Embryonic facial prominence (tissue), 1 donor: ENCODE results near the gene LRRC56.

Experiments used
- DNase-seq: peaks from one replicate; pipeline ENCODE4 v3.0.0-alpha.2; 2016; ENCODE audit errors: extremely low spot score

LRRC56 gene

DNA sequence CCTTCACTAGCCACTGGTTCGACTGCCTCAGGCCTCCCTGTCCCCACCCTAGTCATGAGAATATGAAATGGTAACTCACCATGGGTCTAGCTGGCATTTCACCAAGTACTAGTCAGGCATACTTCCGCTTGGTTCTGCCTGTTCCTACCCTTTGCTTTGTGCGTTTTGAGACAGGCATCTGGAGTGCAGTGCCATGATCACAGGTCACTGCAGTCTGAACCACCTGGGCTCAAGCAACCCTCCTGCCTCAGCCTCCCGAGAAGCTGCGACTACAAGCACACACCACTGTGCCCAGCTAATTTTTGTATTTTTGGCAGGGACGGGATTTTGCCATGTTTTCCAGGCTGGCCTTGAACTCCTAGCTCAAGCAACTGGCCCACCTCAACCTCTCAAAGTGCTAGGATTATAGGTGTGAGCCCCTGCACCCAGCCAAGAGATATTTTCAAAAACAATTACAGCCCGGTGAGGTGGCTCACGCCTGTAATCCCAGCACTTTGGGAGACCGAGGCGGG lies 16.1 kb upstream of the LRRC56 start:
- DNase-seq, result no peak

DNA sequence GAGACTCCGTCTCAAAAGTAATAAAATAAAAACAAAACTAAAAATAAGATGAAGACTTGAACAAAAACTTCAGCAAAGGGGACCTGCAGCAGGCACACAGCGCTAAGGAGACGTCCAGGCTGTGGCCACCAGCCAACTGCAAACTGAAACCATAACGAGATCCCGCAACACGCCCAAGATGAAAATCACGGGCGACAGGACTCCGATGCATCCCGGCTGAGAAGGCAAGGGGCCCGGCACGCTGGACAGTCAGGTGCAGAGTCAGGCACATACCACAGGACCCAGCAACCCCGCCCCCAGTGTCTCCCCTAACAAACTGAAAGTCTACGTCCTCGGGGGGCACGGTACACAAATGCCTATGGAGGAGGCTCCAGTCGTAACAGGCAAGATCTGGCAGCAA lies 11.1 kb upstream of the LRRC56 start:
- DNase-seq, result no peak

- no peak for DNase-seq
Measured at GRCh38 chr11:528166-528814, 9.0 kb upstream of the LRRC56 start.

- DNase-seq, result no peak
Measured at GRCh38 chr11:528815-529727, 8.3 kb upstream of the LRRC56 start.

DNA sequence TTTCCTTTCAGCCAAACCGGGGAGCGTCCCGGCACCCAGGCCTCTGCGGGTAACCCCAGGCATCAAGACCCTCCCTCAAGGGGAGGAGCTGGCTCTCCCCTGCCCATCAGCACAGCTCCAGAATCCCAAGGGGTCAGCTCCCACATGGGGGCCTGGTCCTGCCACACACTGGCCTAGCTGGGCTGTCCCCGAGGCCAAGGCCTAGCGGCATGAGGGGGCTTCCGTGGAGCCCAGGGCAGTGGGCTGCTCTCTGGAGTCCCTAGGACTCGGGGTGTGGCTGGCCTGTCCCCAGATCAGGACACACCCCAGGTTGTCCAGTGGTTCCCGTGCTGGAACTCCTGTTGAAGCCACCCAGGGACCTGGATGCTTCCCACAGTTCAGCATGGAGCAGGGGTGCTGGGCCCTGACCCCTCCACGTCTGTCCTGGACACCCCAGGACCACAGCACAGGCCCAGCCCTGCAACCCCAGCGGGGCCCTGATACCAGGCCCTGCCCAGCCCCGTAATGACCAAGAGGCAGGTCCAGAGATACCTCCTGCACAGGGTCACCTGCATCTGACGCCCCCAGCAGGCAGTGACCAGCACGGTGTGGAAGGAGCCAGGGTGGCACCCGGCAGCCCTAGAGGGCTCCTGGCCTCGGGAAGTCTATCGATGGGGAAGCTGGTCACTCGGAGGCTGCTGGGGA lies 7.5 kb upstream of the LRRC56 start:
- no peak for DNase-seq

DNA sequence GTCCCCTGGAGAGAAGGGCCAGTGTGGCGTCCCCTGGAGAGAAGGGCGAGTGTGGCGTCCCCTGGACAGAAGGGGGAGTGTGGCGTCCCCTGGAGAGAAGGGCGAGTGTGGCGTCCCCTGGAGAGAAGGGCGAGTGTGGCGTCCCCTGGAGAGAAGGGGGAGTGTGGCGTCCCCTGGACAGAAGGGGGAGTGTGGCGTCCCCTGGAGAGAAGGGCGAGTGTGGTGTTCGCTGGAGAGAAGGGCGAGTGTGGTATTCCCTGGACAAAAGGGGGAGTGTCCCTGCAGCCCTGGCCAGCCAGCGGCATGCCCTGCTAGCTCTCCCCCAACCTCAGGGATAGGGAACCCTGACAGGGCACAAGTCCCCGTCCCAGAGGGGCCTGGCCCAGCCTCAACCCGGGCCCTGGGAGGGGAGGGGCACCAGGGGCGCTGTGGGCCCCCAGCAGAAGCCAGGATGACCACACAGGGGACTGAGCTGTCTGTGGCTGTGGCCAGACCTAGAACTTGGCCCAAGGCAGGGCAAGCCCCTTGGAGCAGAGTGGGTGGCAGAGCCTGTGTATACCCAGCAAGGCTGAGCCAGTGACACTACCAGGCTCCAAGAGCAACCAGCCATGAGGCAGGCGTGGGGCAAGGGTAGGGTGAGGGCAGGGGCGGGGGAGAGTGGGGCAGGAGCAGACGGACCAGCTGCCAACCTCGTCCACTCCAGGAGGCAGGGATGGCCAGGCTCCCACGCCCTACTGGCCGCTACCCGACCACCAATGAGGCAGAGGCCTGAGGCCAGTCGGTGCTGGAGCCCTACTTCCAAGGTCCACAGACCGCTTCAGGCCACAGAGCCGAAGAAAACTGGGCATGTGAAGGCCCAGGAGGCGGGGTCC lies 6.1 kb upstream of the LRRC56 start:
- no peak for DNase-seq

DNA sequence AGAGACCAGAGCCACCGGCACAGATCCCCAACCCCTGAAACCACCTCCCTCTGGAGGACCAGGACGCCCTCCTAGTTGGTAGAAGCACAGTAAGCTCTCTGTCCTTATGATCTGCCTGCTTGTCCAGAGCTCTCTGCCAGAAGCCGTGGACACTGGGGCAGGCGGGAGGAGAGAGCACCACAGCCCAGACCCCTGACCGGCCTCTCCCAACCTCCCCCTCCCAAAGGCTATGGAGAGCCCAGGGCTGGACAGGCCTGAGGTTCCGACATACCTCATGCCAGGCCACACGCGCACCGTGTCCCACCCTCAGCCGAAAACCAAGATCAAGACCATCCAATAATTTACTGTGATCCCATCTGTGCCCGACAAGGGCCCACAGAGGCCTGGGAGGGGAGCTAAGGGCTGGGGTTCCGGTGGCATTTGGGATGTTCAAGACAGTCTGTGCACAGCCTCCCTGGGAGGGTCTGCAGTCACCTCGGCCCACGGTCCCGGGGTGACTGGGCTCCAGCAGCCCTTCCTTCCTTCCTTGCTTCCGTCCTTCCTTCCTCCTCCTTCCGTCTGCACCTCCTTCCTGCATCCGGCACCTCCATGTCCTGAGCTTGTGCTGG lies 5.3 kb upstream of the LRRC56 start:
- no peak for DNase-seq

DNA sequence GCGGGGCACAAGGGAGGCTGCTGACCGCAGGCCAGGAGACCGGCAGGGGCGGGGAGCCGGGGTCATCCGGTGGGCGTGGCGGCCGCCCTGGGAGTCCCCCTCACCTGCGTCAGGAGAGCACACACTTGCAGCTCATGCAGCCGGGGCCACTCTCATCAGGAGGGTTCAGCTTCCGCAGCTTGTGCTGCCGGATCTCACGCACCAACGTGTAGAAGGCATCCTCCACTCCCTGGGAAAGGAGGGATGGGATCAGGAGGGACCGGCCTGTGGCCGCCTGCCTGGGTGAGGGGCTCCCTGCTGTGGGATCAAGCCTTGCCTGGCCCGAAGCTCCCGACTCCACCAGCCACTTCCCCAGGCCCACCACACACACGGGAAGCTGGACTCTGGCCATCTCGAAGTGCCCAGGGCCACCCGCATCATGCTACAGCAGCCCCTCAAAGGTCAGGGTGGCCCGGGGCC lies 4.8 kb upstream of the LRRC56 start:
- no peak for DNase-seq

DNA sequence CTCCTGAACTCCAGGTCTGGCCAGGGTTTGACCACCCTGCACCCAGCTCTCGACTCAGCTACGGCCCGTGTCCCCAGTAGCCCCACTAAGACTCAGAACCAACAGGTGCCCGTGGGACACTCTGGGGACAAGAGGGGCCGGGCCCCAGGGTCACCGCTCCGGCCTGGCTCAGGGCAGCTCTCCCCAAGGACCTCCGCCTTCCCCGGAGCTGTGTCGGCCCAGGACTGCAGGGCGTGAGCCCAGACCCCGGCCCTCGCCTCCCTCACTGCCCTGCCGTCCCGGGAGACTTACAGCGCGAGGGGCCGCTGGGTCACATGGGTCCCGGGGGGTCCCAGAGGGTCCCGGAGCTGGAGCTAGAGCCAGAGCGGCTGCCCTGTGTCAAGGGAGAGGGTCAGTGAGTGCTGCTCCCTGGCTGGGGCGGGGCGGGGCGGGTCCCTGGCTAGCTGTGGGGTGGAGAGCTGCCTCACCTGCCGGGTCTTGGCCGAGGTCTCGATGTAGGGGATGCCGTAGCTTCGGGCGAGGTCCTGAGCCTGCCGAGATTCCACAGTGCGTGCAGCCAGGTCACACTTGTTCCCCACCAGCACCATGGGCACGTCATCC lies 4.2 kb upstream of the LRRC56 start:
- DNase-seq, result no peak

- DNase-seq, result no peak
Measured at GRCh38 chr11:533586-534395, 3.5 kb upstream of the LRRC56 start.

- no peak for DNase-seq
Measured at GRCh38 chr11:534396-535209, 2.7 kb upstream of the LRRC56 start.

- no peak for DNase-seq
Measured at GRCh38 chr11:535210-535518, 2.2 kb upstream of the LRRC56 start.

- peak; percentile 88 for DNase-seq
Measured at GRCh38 chr11:535519-536454, 1.5 kb upstream of the LRRC56 start, which contains the start of gene HRAS. HRAS (minus strand) TSS chr11:535576.

DNA sequence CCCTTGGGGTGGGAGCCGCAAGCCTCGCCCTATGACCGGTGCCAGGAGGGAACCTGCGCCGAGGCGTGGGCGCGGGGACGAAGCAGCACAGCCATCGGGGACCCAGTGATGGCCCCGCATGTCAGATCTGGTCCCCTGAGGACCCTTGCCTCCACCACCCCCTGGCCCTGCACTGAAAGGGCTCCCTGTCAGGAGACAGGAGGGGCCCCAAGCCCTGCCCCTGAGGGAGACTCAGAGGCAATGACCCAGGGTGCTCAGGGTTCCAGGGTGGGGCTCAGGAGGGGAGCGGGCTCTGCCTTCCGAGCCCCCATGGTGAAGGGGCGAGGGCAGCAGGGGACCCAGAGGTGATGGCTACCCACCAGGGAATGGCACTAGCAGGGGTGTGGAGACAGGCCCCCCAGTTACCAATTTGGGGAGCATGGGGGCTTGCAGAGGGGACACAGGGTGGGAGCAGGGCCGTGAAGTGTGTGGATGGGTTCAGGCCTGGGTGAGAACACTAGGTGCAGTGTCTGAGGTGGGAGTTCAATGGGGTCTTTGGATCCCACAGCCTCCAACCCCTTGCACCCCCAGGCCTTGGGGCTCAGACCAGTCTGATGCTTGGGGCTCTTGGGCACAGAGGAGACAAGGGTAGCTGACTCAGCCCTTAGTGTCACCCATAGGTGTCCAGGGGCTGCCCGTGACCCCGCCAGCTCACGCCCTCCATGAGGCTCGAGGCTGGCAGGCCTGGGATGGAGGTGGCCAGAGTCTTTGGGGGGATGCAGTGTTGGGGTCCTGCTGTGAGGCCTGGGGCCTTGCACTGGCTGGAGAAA lies 499 bp downstream of the LRRC56 start:
- DNase-seq, result no peak

GRCh38 chr11:538431-539051 lies 1.2 kb downstream of the LRRC56 start:
- no peak for DNase-seq

GRCh38 chr11:539971-540481 lies 2.7 kb downstream of the LRRC56 start:
- no peak for DNase-seq
